Lower leg skin (tissue), 4 donors: ENCODE data around the gene TTC4. TPM values are rescaled to one million over a fixed set of nuclear protein-coding genes. Genes with fewer than 3 reads are reported as not detected.
A peak's percentile ranks its signal among the peaks of the same experiment; 100 is the strongest.

Source experiments
- DNase-seq, 2 donors: peaks; one replicate each; pipeline ENCODE4 v3.0.0-alpha.2; 2019; ENCODE audit warnings: low spot score in 2 of 2
- H3K4me3 ChIP-seq: fragments of 200-600 bp; sonication (generic); 2 replicates; pipeline ENCODE4 v1.5.1; 2017; ENCODE audit warnings: mild to moderate bottlenecking, low read depth; ENCODE audit not compliant: poor library complexity, severe bottlenecking
- CTCF ChIP-seq, 3 donors: fragments of 450-650 bp; IDR thresholded peaks; one replicate each; pipeline ENCODE4 v1.5.1; 2016; ENCODE audit warnings: antibody characterized with exemption in 3 of 3, mild to moderate bottlenecking in 3 of 3, moderate library complexity in 2 of 3
- POLR2A ChIP-seq, 2 donors: fragments of 450-650 bp; IDR thresholded peaks; one replicate each; pipeline ENCODE4 v1.6.1; 2016 to 2017; ENCODE audit warnings: antibody characterized with exemption in 2 of 2, mild to moderate bottlenecking in 1 of 2, moderate library complexity in 1 of 2
- WGBS, 2 donors: methylation state at CpG; one replicate each; pipeline ENCODE4 v1.1.5; 2018; 5-methylcytosine and 5-hydroxymethylcytosine counted together
- intact Hi-C: fragments of 100-400 bp; cut with DNase I; formaldehyde crosslinking; loops from one replicate; pipeline ENCODE4 v1.15.0; 2023; ENCODE audit warnings: low total_unique reads
- total RNA-seq, 4 donors: library from RNA; depleted of rRNA; stranded (reverse); fragments of >200 nt; gene quantifications; one replicate each; pipeline ENCODE4 v1.1.0, GENCODE V29; 2016

TTC4 gene
- total RNA-seq, 4 donors from 2014 or later = 15.7 to 21.2 (median 18.3) TPM

- H3K4me3 ChIP-seq = no peak overlapping the region
- 96 to 97% methylated on average over 1 of the region's 1 CpG for WGBS, 2 donors
- TF ChIP-seq POLR2A (IDR thresholded peaks at IDR 0.05) = no peak
- no peak for TF ChIP-seq CTCF (IDR thresholded peaks at IDR 0.05)
- no peak for DNase-seq
- intact Hi-C loops = no loop called here
Observed at GRCh38 chr1:54724771-54725170, 9.1 kb downstream of the TTC4 start.

GRCh38 chr1:54728027-54728426, 12.4 kb downstream of the TTC4 start:
- intact Hi-C loops = no loop called here
- WGBS, 2 donors = 81 to 82% methylated on average over 3 of the region's 3 CpGs
- no peak overlapping the region for H3K4me3 ChIP-seq
- no peak for TF ChIP-seq CTCF (IDR thresholded peaks at IDR 0.05)
- TF ChIP-seq POLR2A (IDR thresholded peaks at IDR 0.05) = no peak
- DNase-seq = peak in 1 of 2 donors; percentile 25

DNA sequence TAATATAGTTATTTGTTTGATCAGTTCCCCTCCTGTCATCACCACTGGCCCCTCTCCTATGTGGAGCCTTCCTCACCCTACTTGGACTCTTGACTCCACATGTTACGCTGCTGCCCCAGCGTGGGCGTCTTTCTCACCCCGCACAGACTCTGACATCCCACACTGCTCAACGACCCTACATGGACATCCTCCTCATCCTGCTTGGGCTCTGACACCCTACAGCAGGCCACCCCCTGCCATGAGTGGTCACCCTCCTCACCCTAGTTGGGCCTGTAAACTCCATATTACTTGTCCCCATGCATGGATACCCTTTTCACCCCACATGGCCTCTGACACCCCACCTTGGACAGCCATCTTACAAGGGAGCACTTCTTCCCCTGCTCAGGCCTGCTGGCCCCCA, 21.0 kb downstream of the TTC4 start:
- DNase-seq = peak in 1 of 2 donors; percentile 54
- WGBS, 2 donors = 97 to 99% methylated on average over 5 of the region's 5 CpGs
- intact Hi-C loops = no loop called here
- TF ChIP-seq CTCF (IDR thresholded peaks at IDR 0.05) = no peak
- no peak for TF ChIP-seq POLR2A (IDR thresholded peaks at IDR 0.05)
- H3K4me3 ChIP-seq = no peak overlapping the region

- intact Hi-C loops = no loop called here
- TF ChIP-seq CTCF (IDR thresholded peaks at IDR 0.05) (no peak), POLR2A (IDR thresholded peaks at IDR 0.05) (no peak)
- WGBS, 2 donors = 90 to 94% methylated on average over 6 of the region's 6 CpGs
- peak in 1 of 2 donors; percentile 54 for DNase-seq
- no peak overlapping the region for H3K4me3 ChIP-seq
Observed at GRCh38 chr1:54738244-54738643, 22.6 kb downstream of the TTC4 start.

GRCh38 chr1:54741531-54741930, 25.9 kb downstream of the TTC4 start:
- no peak overlapping the region for H3K4me3 ChIP-seq
- no peak for TF ChIP-seq POLR2A (IDR thresholded peaks at IDR 0.05)
- no peak for TF ChIP-seq CTCF (IDR thresholded peaks at IDR 0.05)
- peak in 1 of 2 donors; percentile 17 for DNase-seq
- intact Hi-C loops = no loop called here
- 92 to 96% methylated on average over 4 of the region's 4 CpGs for WGBS, 2 donors

- intact Hi-C loops = no loop called here
- WGBS, 2 donors = 53 to 54% methylated on average over 4 of the region's 4 CpGs
- DNase-seq = peak in 1 of 2 donors; percentile 61
- no peak overlapping the region for H3K4me3 ChIP-seq
- TF ChIP-seq POLR2A (IDR thresholded peaks at IDR 0.05) (no peak), CTCF (IDR thresholded peaks at IDR 0.05) (no peak)
Observed at GRCh38 chr1:54742282-54742681, 26.6 kb downstream of the TTC4 start.
